HFF-Myc (cell line): ENCODE data around the gene SUGT1.
"Not testable (repeated sequence)": the region's sequence is repeated elsewhere in the genome, so short reads cannot be mapped to it uniquely, and the experiment has no call there.

Source experiments
- DNase-seq: peaks from one replicate; pipeline ENCODE4 v3.0.0-alpha.2; 2011; ENCODE audit warnings: low read depth; ENCODE audit errors: extremely low read depth
- H3K4me3 ChIP-seq: replicated peaks from 2 replicates; pipeline ENCODE4 v1.5.1; 2011; ENCODE audit warnings: low read depth, mild to moderate bottlenecking, control low read depth, low read length
- TF ChIP-seq, protein P1 (sequence below): IDR thresholded peaks from 2 replicates; pipeline ENCODE4 v1.5.1; 2012; ENCODE audit warnings: mild to moderate bottlenecking, low read depth, low read length, control low read depth; ENCODE audit errors: missing control alignments

SUGT1 gene

DNA sequence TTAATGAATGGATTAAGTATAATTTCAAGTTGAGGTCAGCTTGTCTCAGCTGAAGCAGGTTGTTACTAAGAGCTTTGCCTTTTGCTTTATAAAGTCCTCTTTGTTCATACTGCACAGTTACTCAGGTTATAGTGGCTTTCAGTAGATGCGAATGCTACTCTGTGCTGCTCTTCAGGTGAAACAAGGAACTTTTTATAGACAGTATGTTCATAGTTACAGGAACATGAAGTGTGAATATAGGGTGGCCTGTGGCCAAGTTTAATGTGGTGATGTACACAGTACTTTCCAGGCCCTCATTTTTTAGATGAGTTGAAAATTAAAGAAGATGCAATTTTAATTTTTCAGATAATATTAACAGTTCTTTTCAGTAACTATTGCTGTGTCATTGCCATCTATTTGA is 20.8 kb downstream of the SUGT1 start:
- TF ChIP-seq, protein P1, sequence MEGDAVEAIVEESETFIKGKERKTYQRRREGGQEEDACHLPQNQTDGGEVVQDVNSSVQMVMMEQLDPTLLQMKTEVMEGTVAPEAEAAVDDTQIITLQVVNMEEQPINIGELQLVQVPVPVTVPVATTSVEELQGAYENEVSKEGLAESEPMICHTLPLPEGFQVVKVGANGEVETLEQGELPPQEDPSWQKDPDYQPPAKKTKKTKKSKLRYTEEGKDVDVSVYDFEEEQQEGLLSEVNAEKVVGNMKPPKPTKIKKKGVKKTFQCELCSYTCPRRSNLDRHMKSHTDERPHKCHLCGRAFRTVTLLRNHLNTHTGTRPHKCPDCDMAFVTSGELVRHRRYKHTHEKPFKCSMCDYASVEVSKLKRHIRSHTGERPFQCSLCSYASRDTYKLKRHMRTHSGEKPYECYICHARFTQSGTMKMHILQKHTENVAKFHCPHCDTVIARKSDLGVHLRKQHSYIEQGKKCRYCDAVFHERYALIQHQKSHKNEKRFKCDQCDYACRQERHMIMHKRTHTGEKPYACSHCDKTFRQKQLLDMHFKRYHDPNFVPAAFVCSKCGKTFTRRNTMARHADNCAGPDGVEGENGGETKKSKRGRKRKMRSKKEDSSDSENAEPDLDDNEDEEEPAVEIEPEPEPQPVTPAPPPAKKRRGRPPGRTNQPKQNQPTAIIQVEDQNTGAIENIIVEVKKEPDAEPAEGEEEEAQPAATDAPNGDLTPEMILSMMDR: no peak
- DNase-seq: no peak

GRCh38 chr13:52677823-52678222 is 25.2 kb downstream of the SUGT1 start:
- H3K4me3 ChIP-seq: no peak overlapping the region
- TF ChIP-seq, protein P1: no peak
- no peak for DNase-seq

More for the DNA sequence above, 20.8 kb downstream of the SUGT1 start:
- H3K4me3 ChIP-seq: no peak overlapping the region

- DNase-seq, H3K4me3 ChIP-seq: not testable (repeated sequence)
These were observed 33.2 kb downstream of the SUGT1 start for GRCh38 chr13:52685806-52686205.

- TF ChIP-seq, protein P1: no peak
- no peak for DNase-seq
- H3K4me3 ChIP-seq: no peak overlapping the region
These were observed 33.7 kb downstream of the SUGT1 start for GRCh38 chr13:52686376-52686775.

DNA sequence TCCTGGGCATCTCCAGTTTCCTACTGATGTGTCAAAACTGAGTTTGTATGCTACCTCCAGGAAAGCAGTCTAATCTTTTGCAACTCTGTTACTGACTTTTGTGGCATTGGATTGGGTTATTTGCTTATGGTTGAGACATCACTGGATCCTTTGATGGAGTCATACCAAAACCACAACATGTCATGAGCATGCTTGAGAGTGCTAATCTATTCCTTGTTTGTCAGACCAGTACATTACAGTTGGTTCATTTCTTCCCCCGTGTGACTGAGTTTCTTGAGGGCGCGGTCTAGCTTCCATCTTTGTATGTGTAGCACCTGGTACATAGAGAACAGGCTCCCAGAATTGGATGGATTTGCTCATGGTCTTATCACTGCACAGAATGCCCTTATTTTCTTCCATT is 43.2 kb downstream of the SUGT1 start:
- DNase-seq: no peak
- TF ChIP-seq, protein P1: no peak
- no peak overlapping the region for H3K4me3 ChIP-seq

DNA sequence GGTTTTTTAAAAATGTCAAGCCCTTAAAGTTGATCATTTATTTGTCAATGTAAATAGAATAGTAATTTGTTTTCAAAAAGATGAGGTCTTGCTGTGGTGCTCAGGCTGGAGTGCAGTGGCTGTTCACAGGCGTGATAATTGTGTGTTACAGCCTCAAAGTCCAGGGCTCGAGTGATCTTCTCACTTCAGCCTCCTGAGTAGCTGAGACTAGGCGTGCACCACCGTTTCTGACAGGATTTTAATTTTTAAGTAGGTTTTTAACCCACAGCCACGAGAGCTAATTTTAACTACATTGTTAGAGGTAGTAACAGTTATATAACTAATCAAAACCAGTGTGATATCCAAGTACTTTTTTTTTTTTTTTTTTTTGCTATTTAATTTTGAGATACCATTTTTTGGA is 43.9 kb downstream of the SUGT1 start:
- TF ChIP-seq, protein P1: no peak
- DNase-seq: no peak
- H3K4me3 ChIP-seq: no peak overlapping the region

GRCh38 chr13:52701728-52702465 is 49.3 kb downstream of the SUGT1 start:
- TF ChIP-seq, protein P1: no peak
- DNase-seq: no peak
- H3K4me3 ChIP-seq: no peak overlapping the region
